A549 (cell line): ENCODE results near the gene AGAP5.
"Not testable (repeated sequence)": the region's sequence is repeated elsewhere in the genome, so short reads cannot be mapped to it uniquely, and the experiment has no call there.

Experiments used
- CHD4 ChIP-seq: fragments of 200-600 bp; sonication (generic); IDR thresholded peaks from 2 replicates; pipeline ENCODE4 v1.6.1; 2016; ENCODE audit warnings: antibody characterized with exemption, mild to moderate bottlenecking, borderline replicate concordance
- KDM1A ChIP-seq: fragments of 200-600 bp; sonication (generic); IDR thresholded peaks from 2 replicates; pipeline ENCODE4 v1.6.1; 2016; ENCODE audit warnings: low read depth, mild to moderate bottlenecking
- NR3C1 ChIP-seq: fragments of >200 bp; sonication (Bioruptor Twin); formaldehyde crosslinking; IDR thresholded peaks from 3 replicates; pipeline ENCODE4 v1.6.1; 2017
- POLR2AphosphoS2 ChIP-seq: conservative IDR thresholded peaks from 2 replicates; pipeline ENCODE4 v1.6.1; 2012; ENCODE audit warnings: low read length, improper control_type of control experiment, inconsistent platforms
- RFX5 ChIP-seq: fragments of 450-650 bp; IDR thresholded peaks from 2 replicates; pipeline ENCODE4 v1.7.1; 2014; ENCODE audit warnings: antibody characterized with exemption, mild to moderate bottlenecking, moderate library complexity
- TF ChIP-seq, protein P1 (sequence below): fragments of >200 bp; sonication (Bioruptor Twin); formaldehyde crosslinking; IDR thresholded peaks from 3 replicates; pipeline ENCODE4 v1.5.1; 2016
- TF ChIP-seq, protein P2 (sequence below): fragments of 200-600 bp; sonication (generic); IDR thresholded peaks from 2 replicates; pipeline ENCODE4 v1.6.1; 2016; ENCODE audit warnings: antibody characterized with exemption, mild to moderate bottlenecking, moderate library complexity
- TF ChIP-seq, protein P3 (sequence below): fragments of 250-450 bp; sonication (Bioruptor Pico); IDR thresholded peaks from 2 replicates; pipeline ENCODE4 v1.5.0; 2021; ENCODE audit warnings: mild to moderate bottlenecking, moderate library complexity, borderline replicate concordance

DNA sequence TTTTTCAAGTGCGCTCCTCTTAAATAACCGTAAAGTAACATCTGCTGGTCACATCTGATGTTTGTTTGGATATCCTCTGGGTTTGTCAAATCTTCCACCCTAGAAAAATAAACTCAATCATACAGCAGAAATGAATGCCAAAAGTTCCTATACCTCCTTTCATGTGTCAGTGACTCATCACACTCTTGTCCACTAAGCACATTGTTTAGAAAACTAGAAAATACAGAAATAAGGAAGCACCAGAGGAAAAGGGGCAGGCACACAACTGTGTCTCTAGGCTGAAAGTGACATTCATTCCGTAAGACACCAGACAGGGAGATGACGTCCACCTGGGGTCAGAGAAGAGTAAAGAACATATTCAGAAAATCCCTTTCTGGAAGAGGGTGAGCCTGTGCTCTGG lies 22.7 kb upstream of the AGAP5 start:
- TF ChIP-seq, protein P1, sequence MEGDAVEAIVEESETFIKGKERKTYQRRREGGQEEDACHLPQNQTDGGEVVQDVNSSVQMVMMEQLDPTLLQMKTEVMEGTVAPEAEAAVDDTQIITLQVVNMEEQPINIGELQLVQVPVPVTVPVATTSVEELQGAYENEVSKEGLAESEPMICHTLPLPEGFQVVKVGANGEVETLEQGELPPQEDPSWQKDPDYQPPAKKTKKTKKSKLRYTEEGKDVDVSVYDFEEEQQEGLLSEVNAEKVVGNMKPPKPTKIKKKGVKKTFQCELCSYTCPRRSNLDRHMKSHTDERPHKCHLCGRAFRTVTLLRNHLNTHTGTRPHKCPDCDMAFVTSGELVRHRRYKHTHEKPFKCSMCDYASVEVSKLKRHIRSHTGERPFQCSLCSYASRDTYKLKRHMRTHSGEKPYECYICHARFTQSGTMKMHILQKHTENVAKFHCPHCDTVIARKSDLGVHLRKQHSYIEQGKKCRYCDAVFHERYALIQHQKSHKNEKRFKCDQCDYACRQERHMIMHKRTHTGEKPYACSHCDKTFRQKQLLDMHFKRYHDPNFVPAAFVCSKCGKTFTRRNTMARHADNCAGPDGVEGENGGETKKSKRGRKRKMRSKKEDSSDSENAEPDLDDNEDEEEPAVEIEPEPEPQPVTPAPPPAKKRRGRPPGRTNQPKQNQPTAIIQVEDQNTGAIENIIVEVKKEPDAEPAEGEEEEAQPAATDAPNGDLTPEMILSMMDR, result not testable (repeated sequence)
- not testable (repeated sequence) for TF ChIP-seq NR3C1, CHD4, POLR2AphosphoS2, RFX5, KDM1A
- TF ChIP-seq, protein P2, sequence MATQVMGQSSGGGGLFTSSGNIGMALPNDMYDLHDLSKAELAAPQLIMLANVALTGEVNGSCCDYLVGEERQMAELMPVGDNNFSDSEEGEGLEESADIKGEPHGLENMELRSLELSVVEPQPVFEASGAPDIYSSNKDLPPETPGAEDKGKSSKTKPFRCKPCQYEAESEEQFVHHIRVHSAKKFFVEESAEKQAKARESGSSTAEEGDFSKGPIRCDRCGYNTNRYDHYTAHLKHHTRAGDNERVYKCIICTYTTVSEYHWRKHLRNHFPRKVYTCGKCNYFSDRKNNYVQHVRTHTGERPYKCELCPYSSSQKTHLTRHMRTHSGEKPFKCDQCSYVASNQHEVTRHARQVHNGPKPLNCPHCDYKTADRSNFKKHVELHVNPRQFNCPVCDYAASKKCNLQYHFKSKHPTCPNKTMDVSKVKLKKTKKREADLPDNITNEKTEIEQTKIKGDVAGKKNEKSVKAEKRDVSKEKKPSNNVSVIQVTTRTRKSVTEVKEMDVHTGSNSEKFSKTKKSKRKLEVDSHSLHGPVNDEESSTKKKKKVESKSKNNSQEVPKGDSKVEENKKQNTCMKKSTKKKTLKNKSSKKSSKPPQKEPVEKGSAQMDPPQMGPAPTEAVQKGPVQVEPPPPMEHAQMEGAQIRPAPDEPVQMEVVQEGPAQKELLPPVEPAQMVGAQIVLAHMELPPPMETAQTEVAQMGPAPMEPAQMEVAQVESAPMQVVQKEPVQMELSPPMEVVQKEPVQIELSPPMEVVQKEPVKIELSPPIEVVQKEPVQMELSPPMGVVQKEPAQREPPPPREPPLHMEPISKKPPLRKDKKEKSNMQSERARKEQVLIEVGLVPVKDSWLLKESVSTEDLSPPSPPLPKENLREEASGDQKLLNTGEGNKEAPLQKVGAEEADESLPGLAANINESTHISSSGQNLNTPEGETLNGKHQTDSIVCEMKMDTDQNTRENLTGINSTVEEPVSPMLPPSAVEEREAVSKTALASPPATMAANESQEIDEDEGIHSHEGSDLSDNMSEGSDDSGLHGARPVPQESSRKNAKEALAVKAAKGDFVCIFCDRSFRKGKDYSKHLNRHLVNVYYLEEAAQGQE, result not testable (repeated sequence)
- TF ChIP-seq, protein P3, sequence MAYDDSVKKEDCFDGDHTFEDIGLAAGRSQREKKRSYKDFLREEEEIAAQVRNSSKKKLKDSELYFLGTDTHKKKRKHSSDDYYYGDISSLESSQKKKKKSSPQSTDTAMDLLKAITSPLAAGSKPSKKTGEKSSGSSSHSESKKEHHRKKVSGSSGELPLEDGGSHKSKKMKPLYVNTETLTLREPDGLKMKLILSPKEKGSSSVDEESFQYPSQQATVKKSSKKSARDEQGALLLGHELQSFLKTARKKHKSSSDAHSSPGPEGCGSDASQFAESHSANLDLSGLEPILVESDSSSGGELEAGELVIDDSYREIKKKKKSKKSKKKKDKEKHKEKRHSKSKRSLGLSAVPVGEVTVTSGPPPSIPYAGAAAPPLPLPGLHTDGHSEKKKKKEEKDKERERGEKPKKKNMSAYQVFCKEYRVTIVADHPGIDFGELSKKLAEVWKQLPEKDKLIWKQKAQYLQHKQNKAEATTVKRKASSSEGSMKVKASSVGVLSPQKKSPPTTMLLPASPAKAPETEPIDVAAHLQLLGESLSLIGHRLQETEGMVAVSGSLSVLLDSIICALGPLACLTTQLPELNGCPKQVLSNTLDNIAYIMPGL (CRISPR knock-in tag), result not testable (repeated sequence)
